GM06990 (cell line): ENCODE measurements around the gene TMEFF2.

ENCODE experiments used
- DNase-seq: peaks from one replicate; pipeline ENCODE4 v3.0.0-alpha.2; 2011; ENCODE audit not compliant: insufficient read length; ENCODE audit errors: extremely low read depth
- H3K27me3 ChIP-seq: replicated peaks from 2 replicates; pipeline ENCODE4 v1.6.0; 2011; ENCODE audit warnings: low read length; ENCODE audit not compliant: control insufficient read depth, insufficient read depth
- H3K36me3 ChIP-seq: 2 replicates; pipeline ENCODE4 v1.5.1; 2011; ENCODE audit warnings: low read length; ENCODE audit not compliant: control insufficient read depth, insufficient read depth
- H3K4me3 ChIP-seq: replicated peaks from 2 replicates; pipeline ENCODE4 v1.5.1; 2011; ENCODE audit warnings: low read depth, mild to moderate bottlenecking, control low read depth, low read length
- TF ChIP-seq, protein P1 (sequence below): IDR thresholded peaks from 2 replicates; pipeline ENCODE4 v1.5.1; 2011; ENCODE audit warnings: low read length, control low read depth, mild to moderate bottlenecking, inconsistent platforms; ENCODE audit not compliant: insufficient read depth, poor library complexity, severe bottlenecking

TMEFF2 gene

DNA sequence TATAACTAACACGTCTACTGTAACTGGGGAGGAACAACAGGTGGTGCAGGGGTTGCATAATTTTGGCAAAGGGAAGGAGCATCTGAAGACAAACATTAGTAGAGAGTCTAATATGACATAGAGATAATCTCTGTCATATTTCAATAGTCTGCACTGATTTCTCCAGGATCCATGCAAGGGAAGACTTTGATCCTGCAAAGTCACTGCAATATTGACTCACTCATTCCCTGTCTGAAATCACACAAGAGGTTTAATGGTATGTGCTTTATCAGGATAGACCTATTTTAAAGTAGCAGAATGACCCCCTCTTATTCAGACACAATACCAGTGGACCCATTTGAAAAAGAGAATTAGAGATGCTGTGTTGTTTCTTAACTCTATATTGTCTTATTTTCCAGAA is 249.1 kb downstream of the TMEFF2 start:
- no peaks in the 10 kb centered on the region for H3K36me3 ChIP-seq
- H3K27me3 ChIP-seq: no peaks in the 10 kb centered on the region
- TF ChIP-seq, protein P1, sequence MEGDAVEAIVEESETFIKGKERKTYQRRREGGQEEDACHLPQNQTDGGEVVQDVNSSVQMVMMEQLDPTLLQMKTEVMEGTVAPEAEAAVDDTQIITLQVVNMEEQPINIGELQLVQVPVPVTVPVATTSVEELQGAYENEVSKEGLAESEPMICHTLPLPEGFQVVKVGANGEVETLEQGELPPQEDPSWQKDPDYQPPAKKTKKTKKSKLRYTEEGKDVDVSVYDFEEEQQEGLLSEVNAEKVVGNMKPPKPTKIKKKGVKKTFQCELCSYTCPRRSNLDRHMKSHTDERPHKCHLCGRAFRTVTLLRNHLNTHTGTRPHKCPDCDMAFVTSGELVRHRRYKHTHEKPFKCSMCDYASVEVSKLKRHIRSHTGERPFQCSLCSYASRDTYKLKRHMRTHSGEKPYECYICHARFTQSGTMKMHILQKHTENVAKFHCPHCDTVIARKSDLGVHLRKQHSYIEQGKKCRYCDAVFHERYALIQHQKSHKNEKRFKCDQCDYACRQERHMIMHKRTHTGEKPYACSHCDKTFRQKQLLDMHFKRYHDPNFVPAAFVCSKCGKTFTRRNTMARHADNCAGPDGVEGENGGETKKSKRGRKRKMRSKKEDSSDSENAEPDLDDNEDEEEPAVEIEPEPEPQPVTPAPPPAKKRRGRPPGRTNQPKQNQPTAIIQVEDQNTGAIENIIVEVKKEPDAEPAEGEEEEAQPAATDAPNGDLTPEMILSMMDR: no peak
- DNase-seq: no peak
- no peak overlapping the region for H3K4me3 ChIP-seq

DNA sequence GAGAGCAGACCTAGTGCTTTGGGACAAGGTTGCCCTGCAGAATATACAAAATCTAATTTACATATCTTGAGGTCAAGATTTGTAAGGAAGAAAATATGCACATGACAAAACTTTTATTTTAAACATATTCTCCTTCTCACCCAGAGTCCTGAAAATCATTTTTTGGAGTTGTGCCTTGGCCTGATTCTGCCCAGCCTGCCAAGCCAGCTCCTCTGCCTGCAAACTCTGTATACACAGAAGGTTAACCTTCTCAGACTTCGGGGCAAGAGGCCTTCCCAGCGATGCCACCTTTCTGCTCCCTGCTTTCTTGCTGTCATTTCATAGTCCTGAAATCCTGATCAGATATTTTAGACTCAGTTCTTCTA is 252.0 kb downstream of the TMEFF2 start:
- TF ChIP-seq, protein P1: no peak
- DNase-seq: no peak
- H3K4me3 ChIP-seq: no peak overlapping the region

DNA sequence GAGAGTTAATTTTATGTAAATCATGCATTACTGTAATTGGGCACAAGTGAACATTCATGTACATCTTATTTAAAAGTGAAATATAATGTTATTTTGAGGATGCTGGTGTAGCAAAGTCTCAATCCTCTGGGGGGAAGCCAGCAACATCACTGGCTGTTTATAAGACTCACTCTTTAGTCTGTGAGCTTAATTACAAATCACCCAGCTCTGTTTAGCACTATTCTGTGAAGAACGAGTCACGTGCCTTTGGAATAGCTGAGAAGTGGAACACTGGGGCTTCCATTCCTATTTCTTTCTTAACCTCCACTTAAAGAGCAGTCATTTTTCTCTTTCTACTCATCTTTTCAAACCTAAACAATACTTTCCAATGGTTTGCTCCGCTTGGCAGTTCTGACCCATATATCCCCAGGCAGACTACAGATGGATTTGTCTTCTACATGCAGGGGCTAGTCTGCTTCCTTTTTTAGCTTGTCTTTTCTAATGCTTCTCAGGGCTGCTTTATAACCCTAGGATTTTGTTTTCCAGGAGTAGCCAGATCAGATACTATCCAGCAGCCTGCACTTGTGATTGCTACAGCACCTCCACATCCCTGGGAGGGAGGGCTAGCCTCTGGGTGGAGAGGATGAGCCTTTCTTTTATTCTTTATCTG is 252.5 kb downstream of the TMEFF2 start:
- TF ChIP-seq, protein P1: no peak
- no peak overlapping the region for H3K4me3 ChIP-seq
- H3K36me3 ChIP-seq: no peaks in the 10 kb centered on the region
- H3K27me3 ChIP-seq: no peaks in the 10 kb centered on the region
- no peak for DNase-seq

More for the DNA sequence above, 252.0 kb downstream of the TMEFF2 start:
- no peaks in the 10 kb centered on the region for H3K36me3 ChIP-seq
- no peaks in the 10 kb centered on the region for H3K27me3 ChIP-seq

DNA sequence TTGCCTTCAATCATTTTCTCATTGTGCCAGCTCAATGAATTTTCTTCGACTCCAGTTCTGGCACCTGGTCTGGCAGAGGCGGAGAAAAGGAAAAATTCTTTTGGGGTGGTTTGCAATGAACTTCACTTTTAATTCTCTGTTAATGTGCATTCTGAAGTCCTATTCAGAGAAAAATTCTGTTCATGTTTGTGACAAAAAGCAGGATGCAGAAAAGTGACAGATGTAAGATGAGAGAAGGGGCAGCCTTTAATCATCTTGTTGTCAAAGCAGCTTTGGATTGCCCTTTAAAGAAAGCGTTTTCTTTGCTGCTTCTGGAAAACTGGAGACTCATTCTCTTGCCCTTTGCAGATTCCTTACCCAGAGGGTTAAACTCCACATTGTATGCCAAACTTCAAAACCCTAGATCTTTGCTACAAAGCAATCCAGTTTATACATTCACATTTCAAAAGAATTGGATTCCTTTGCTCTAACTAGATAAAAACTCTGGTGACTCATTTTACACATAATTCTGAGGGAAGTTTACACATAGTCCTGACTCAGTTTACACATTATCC is 253.3 kb downstream of the TMEFF2 start:
- Histone ChIP-seq H3K27me3 (no peaks in the 10 kb centered on the region), H3K36me3 (no peaks in the 10 kb centered on the region), H3K4me3 (no peak overlapping the region)
- no peak for DNase-seq
- TF ChIP-seq, protein P1: no peak

DNA sequence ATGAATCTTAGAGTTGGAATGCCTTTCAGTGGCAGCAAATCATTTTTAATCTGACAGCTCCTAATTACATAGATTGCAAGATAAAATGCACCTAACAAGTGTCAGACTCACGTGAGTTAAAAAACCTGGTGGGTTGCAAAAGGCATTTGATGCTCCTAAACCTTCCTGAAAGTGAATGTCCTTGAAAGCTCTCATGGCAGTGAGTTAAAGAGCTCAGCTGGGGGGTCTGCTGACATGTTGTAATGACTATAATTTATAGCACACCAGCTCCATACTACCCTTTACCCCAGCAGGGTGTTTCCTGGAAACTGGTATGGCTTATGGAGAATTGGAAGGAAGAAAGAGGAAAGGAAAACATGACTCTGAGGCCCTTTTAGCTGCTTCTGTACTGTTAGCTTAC is 256.0 kb downstream of the TMEFF2 start:
- DNase-seq: no peak
- Histone ChIP-seq H3K4me3 (no peak overlapping the region), H3K27me3 (no peaks in the 10 kb centered on the region), H3K36me3 (no peaks in the 10 kb centered on the region)
- TF ChIP-seq, protein P1: no peak

DNA sequence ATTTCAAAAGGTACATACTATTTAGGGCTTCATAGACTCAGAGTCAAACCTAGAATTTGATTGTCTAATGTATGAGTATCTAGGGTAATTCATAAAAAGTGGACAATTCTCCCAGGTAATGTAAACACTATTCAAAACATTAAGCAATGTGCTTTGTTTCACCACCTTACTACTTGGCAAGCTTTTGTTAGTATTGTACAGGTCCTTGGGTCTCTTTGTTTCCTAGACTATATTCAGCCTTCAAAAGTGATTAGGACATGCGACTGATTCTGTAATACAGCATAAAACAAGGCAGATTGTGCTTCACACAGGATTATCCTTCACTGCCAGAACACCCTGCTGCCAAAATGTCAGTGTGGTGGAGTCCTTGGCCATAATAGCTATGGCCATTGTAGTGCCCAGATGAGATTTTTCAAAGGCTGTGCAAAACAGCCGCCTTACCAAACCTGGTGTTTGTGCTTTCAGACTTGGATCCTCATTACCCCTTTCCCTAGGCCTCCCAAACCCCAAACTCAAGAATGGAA is 257.8 kb downstream of the TMEFF2 start:
- TF ChIP-seq, protein P1: no peak
- Histone ChIP-seq H3K4me3 (no peak overlapping the region), H3K27me3 (no peaks in the 10 kb centered on the region), H3K36me3 (no peaks in the 10 kb centered on the region)
- DNase-seq: no peak
